Coronary artery (tissue), 2 donors: ENCODE data around the gene UBE2D2.
"Not testable (repeated sequence)": the region's sequence is repeated elsewhere in the genome, so short reads cannot be mapped to it uniquely, and the experiment has no call there.

Experiments
- DNase-seq: peaks from one replicate; pipeline ENCODE4 v3.0.0-alpha.2; 2017; ENCODE audit warnings: low spot score
- H3K27ac ChIP-seq, 2 donors: fragments of 200-600 bp; sonication (generic); one replicate each; pipeline ENCODE4 v1.5.1; 2016 to 2019
- H3K4me3 ChIP-seq: fragments of 200-600 bp; sonication (generic); 2 replicates; pipeline ENCODE4 v1.5.1; 2016; ENCODE audit warnings: mild to moderate bottlenecking, moderate library complexity
- CTCF ChIP-seq: fragments of 200-600 bp; sonication (generic); IDR thresholded peaks from one replicate; pipeline ENCODE4 v1.5.1; 2019; ENCODE audit warnings: antibody characterized with exemption

The UBE2D2 gene

GRCh38 chr5:139523635-139524445, 37.3 kb upstream of the UBE2D2 start:
- H3K27ac ChIP-seq = no peak overlapping the region
- no peak for TF ChIP-seq CTCF
- no peak overlapping the region for H3K4me3 ChIP-seq
- no peak for DNase-seq

GRCh38 chr5:139524446-139524845, 36.7 kb upstream of the UBE2D2 start:
- Histone ChIP-seq H3K27ac (no peak overlapping the region), H3K4me3 (no peak overlapping the region)
- no peak for DNase-seq
- TF ChIP-seq CTCF = no peak

- no peak for DNase-seq
- Histone ChIP-seq H3K4me3 (no peak overlapping the region), H3K27ac (no peak overlapping the region)
- no peak for TF ChIP-seq CTCF
Observed at GRCh38 chr5:139524940-139525585, 36.1 kb upstream of the UBE2D2 start.

- H3K4me3 ChIP-seq = not testable (repeated sequence)
Observed at GRCh38 chr5:139525586-139526308, 35.4 kb upstream of the UBE2D2 start.

GRCh38 chr5:139526309-139527089, 34.6 kb upstream of the UBE2D2 start:
- not testable (repeated sequence) for H3K27ac ChIP-seq, DNase-seq, H3K4me3 ChIP-seq

More at GRCh38 chr5:139525586-139526308, 35.4 kb upstream of the UBE2D2 start:
- not testable (repeated sequence) for DNase-seq, H3K27ac ChIP-seq

- H3K4me3 ChIP-seq, DNase-seq, H3K27ac ChIP-seq: not testable (repeated sequence)
Observed at GRCh38 chr5:139527090-139527470, 34.1 kb upstream of the UBE2D2 start.

- not testable (repeated sequence) for DNase-seq, H3K4me3 ChIP-seq, H3K27ac ChIP-seq
Observed at GRCh38 chr5:139527896-139528467, 33.2 kb upstream of the UBE2D2 start.

- not testable (repeated sequence) for H3K27ac ChIP-seq, H3K4me3 ChIP-seq, DNase-seq
Observed at GRCh38 chr5:139528695-139529094, 32.4 kb upstream of the UBE2D2 start.

GRCh38 chr5:139530079-139530478, 31.1 kb upstream of the UBE2D2 start:
- not testable (repeated sequence) for H3K4me3 ChIP-seq, DNase-seq, H3K27ac ChIP-seq
